ENCODE measurements around the gene ATP2B3.

- TF ChIP-seq EP300 (IDR thresholded peaks at IDR 0.05) (no peak), POLR2A (IDR thresholded peaks at IDR 0.05) (no peak), CTCF (IDR thresholded peaks at IDR 0.05) (no peak), POLR2AphosphoS5 (IDR thresholded peaks at IDR 0.05) (no peak)
Measured at GRCh38 chrX:153625271-153626024, 108.0 kb downstream of the ATP2B3 start.

All from upper lobe of left lung (tissue), 4 donors.